Inflammatory macrophage treated with lipopolysaccharide for 1 hour (primary cell): ENCODE measurements around the gene CBFA2T2.
"Not testable (repeated sequence)": the region's sequence is repeated elsewhere in the genome, so short reads cannot be mapped to it uniquely, and the experiment has no call there.

ENCODE experiments used
- DNase-seq, 2 donors: peaks; one replicate each; pipeline ENCODE4 v3.0.0-alpha.2; 2020 to 2022

Gene CBFA2T2

GRCh38 chr20:33472868-33473435 is 16.9 kb upstream of the CBFA2T2 start:
- DNase-seq, result no peak

- peak in 1 of 2 donors; percentile 9 for DNase-seq
These were observed 15.6 kb upstream of the CBFA2T2 start for GRCh38 chr20:33474097-33474873.

- no peak for DNase-seq
These were observed 14.9 kb upstream of the CBFA2T2 start for GRCh38 chr20:33474963-33475362.

- DNase-seq, result no peak
These were observed 14.3 kb upstream of the CBFA2T2 start for GRCh38 chr20:33475381-33476152.

- no peak for DNase-seq
These were observed 12.3 kb upstream of the CBFA2T2 start for GRCh38 chr20:33477386-33478234.

GRCh38 chr20:33480048-33480447 is 9.8 kb upstream of the CBFA2T2 start:
- DNase-seq, result no peak

GRCh38 chr20:33481431-33481941 is 8.4 kb upstream of the CBFA2T2 start:
- no peak for DNase-seq

GRCh38 chr20:33482581-33482980 is 7.3 kb upstream of the CBFA2T2 start:
- no peak for DNase-seq

- DNase-seq, result not testable (repeated sequence)
These were observed 6.7 kb upstream of the CBFA2T2 start for GRCh38 chr20:33483186-33483585.

GRCh38 chr20:33488201-33488600 is 1.7 kb upstream of the CBFA2T2 start:
- DNase-seq, result no peak

GRCh38 chr20:33488661-33489494 is 1.0 kb upstream of the CBFA2T2 start:
- not testable (repeated sequence) for DNase-seq

- DNase-seq, result peak; percentile 97 to 99
These were observed 337 bp upstream of the CBFA2T2 start for GRCh38 chr20:33489495-33490022.

GRCh38 chr20:33490934-33491656 is 1.2 kb downstream of the CBFA2T2 start:
- DNase-seq, result no peak

- DNase-seq, result no peak
These were observed 3.3 kb downstream of the CBFA2T2 start for GRCh38 chr20:33493076-33493766.

GRCh38 chr20:33496776-33497175 is 6.9 kb downstream of the CBFA2T2 start:
- DNase-seq, result not testable (repeated sequence)

GRCh38 chr20:33499355-33499754 is 9.5 kb downstream of the CBFA2T2 start:
- no peak for DNase-seq

- DNase-seq, result no peak
These were observed 11.1 kb downstream of the CBFA2T2 start for GRCh38 chr20:33501000-33501399.

- DNase-seq, result no peak
These were observed 13.7 kb downstream of the CBFA2T2 start for GRCh38 chr20:33503564-33503963.

GRCh38 chr20:33506576-33506975 is 16.7 kb downstream of the CBFA2T2 start:
- no peak for DNase-seq

GRCh38 chr20:33507461-33507860 is 17.6 kb downstream of the CBFA2T2 start:
- DNase-seq, result no peak
